Measurements from ENCODE around the gene DPY19L3.
"Not testable (repeated sequence)": the region's sequence is repeated elsewhere in the genome, so short reads cannot be mapped to it uniquely, and the experiment has no call there.

DPY19L3 gene

DNA sequence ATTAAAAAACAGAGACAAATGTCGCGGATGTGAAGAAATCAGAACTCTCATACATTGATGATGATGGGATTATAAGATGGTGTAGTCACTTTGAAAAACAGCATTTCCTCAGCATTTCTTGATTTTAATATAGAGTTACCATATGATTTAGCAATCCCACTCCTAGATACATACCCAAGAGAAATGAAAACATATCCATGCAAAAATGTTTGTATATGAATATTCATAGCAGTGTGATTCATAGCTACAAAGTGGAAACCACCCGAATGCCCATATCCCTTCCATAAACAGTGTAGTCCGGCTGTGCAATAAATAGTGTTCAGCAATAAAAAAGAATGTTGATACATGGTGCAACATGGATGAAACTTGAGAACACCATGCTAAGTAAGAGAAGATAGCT lies 44.6 kb downstream of the DPY19L3 start:
- no peak for DNase-seq

DNA sequence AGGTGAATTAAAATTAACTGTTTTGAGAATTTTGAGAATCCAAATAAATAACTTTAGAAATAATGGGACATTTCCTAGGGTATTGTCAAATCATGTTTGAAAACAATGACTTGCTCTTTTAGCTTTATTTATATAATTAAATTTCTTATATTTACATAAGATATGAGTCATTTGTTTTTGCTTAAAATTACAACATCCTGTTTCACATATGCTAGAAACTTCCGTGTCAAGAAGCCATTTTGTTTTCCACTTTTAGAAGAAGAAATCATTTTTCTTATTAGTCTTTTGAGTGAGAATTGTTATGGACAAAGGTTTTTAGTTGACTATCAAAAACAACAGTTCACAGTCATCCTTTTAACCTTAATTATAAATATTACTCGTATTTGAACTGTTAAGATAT lies 48.2 kb downstream of the DPY19L3 start:
- DNase-seq = no peak

DNA sequence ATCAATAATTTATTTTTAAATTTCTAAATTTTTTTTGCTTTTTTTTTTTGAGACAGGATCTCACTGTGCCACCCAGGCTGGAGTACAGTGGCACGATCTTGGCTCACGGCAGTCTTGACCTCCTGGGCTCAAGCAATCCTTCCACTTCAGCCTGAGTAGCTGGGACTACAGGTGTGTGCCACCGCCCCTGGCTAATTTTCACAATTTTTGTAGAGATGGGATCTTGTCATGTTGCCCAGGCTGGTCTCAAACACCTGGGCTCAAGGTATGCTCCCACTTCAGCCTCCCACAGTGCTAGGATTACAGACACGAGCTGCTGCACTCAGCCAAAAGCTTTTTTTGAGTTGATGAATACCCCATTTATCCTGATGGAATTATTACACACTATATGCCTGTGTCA lies 50.8 kb downstream of the DPY19L3 start:
- no peak for DNase-seq

DNA sequence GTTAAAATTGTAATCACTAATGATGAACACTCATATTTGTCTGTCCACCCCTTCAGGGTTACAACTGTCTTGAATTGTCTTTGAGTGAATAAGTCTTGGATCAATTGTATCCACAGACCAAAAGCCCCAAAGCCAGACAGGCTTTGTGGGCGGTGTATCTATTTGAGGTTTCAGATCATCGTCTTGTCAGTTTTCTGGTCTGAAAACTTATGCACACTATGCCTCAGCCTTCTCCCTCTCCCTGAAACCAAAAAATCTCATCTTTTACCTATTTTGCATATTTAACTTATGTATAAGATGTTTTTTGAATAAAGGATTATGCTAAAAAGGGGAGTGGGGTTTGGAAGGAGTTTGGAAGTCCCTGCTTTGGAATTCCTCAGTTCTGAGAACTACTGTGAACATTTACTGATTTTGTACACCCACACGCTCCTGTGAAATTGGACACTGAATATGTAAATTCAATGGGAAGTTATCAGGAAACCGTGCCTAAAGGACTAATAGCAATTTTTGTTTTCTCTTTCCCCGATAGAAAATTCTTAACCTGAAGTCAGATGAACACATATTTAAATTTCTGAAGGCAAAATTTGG lies 52.1 kb downstream of the DPY19L3 start:
- no peak for DNase-seq

DNA sequence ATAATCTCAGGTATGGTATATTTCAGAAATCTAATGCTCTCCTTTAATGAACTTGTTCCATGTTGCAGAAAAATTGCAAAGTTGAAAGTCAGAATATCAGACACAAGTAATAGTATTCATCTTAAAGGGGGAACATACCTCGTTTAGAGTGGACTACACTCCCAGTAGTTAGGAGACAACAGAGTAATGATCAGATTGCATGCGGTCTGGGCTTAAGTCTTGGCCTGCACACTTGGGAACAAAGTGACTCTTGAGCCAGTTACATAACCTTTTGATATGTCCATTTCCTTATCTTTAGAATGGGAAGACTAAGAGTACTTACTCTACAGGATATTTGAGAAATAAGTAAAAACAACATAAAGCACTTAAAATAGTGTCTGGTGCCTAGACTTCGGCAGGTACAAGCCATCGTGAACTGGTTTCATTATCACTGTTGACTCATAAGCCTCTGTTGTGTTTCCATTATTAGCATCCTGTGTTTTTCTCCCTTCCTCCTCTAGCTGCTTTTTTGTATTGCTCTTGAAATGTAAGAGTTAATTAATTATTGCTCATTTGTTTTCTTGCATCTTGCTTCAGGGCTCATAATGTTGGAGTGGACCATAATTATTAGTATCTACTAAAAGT lies 53.0 kb downstream of the DPY19L3 start:
- no peak for DNase-seq

DNA sequence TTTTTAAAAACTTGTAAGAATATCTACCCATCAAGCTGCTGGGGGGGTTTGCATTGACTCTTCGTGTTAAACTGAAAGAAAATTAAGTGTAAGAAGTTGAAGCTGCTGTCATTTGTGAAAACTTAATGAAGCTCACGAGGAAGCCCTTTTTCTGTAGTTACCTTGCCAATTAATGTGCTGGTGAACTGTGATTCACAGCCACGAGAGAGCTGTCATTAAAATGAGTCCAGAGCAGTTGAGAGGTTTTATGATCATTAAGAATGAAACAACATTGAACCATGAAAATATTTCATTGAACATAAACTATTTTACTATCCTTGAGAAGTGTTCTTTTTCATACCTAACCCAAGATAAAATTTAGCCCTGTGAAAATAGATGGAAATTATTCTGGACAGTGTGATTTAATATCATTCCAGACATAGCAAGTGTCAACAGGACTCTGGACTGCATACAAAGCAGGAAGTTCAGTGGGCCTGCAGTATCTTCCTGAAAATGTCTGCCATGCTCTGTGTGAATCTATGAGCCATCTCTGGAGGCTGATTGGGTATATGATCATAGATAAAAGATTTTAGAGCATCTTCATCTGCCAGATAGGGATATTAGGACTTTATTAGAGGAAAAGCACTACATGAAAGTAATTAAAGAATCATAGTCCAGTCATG lies 53.8 kb downstream of the DPY19L3 start:
- DNase-seq = no peak

DNA sequence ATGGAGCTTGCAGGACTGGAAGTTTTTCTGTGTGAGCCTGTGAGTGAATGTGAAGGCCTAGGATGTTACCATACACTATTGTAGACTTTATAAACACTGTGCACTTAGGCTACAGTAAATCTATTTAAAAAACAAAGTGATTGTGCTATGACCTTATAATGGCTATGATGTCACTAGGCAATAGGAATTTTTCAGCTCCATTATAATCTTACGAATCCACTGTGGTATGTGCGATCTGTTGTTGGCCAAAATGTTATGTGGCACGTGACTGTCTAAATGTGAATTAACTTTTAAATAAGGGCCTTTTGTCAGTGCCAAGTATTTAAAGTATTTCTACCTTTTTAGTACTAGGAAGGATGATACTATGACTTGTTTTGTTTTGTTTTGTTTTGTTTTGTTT lies 54.9 kb downstream of the DPY19L3 start:
- no peak for DNase-seq

DNA sequence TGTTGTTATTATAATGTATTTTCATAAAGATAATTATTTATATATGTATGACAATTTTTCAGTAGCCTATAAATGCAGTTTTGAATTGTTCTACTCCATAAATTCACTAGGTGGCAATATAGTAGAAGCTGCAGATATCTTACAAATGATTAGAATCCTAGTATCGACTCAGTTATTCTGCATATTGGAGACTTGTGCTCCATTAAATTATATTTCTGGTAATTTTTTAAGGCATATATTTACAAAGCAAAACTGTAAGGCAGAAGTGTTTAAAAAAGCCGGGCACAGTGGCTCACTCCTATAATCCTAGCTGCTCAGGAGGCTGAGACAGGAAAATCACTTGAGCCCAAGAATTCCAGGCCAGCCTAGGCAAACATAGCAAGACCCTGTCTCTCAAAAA lies 58.7 kb downstream of the DPY19L3 start:
- no peak for DNase-seq

DNA sequence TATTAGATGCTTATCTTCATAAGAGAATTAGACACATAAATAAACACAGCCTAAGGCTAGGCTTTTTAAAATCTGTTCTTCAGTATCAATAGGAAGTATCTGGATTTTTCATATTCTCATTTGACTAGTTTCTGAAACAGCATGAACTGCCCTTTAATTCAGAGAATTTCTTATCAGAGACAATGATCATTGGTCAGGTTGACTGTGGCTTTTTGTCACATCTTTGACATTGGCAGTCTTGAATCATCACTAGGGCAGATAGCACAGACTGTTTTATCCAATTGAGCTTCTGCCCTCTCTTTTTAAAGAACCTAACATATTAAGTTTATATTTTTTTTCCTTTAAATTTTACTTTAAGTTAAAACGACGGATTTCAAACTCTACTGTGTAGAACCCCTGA lies 59.6 kb downstream of the DPY19L3 start:
- DNase-seq = no peak

DNA sequence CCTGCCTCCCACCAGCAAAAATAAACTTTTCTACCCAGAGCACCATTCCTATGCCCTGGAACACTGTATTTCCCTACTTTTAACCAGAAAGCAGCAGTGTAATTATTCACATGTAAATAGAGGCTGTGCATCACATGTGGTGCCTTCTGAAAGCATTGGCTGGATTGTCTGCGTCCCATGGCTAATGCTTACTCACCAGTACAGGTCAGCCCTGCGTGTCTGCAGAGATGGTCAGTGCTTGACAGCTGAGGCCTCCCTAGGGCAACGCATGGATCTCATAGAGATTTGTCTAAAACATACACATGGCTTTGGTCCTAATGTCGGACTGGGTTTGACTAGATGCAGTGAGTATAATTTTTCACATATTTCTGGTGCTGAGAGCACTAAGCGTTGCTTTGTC lies 64.2 kb downstream of the DPY19L3 start:
- no peak for DNase-seq

DNA sequence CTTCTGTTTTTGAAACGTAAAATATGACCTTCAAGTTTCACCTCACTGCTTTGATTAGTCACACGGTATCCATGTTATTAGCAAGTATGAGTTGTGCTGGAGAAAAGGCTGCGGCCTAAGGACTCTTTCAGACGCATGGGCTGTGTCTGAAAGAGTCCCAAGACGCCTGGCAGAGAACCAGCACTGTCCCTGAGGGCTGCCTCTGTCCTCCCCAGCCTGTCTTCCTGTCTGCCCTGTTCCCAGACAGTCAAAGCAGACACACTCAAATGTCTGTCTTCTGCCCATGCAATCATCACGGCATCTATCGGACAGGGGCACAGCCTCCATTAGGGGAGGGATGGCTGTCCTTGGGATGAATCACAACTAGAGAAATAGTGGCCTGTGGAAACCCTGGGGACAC lies 65.5 kb downstream of the DPY19L3 start:
- no peak for DNase-seq

DNA sequence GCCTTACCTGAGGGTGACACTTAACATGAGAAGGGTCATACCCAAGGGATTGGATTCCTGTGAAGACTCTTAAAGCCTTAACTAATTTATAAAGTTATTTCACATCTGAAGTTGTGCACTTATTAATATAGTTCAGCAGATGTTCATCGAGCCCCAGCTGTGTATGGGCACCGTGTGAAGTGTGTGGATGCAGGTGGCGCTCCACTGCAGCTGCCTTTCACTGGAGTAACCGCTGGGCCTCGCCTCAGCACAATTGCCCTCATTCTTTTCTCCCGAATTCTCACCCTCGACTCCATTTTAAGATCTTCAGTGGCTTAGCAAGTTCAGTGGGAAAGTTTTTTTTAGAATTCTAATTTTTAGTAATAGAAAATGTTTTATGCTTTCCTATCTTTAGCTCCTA lies 66.2 kb downstream of the DPY19L3 start:
- no peak for DNase-seq

DNA sequence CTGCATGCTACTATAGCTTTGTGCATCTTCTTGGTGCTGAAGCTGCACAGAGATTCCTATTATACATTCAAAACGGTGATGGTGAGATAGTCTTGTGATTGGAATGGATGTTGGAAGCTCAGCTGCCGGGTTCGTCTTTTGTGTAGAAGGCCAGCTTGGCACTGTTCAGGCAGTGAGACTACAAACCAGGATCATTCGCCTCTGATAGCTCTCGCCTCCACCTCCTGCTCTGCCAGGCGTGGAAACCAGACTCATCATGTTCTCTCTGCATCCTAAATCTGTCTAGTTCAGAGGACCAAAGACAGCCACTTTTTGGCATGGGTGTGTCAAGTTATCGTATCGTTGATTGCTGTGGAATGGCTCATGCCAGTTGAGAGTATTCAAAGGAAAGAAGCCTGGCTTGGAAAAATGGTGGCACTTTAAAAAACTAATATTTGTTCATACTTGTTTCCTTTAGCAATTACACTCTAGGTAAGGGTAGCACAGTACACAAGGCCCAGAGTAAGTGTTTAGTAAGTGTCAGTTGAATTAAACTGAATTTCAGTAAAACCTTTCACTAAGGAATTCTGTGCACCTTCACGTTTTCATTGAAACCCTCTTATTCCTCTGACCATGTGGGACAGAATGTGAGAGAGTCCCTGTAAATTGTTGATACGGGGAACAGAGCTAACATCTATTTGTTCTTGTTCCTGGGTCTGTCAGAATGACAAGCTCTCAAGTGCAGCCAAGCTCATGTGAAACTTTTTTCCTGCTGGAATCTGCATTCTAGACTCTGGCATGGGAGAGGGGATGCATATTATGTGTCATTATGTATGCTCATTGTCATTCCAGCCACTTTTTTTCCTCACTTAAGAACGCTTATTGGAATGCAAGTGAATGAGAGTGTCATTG lies 69.8 kb downstream of the DPY19L3 start:
- DNase-seq = no peak

DNA sequence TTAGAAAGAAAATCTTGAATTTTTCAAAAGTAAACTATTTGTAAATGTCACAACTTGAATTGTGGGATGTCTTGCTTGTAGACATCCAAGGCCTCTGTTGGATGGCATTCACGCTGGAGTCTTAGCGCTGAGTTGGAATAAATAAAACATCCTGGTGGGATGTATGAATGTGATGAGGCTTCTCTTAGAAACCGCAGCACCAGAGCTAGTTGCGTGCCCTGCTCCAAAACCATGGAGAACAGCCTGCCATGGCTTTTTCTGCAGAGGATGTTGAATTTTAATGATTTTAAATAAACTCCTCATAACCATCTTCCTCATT lies 70.4 kb downstream of the DPY19L3 start:
- no peak for DNase-seq

DNA sequence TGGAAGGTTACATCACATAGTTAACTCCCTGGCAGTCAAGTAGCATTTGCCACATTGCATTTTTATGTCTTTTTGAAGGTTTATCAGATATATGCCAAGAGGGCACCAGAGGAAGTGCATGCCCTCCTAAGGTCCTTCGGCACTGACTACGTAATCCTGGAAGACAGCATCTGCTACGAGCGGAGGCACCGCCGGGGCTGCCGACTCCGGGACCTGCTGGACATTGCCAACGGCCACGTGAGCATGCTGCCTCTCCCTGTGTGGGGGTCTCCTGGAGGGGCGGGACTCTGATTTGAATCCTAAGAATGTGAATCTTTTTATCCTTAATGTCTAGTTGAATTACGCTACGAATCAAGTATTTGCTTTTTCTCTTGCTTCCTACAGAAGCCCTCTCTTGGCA lies 74.8 kb downstream of the DPY19L3 start:
- no peak for DNase-seq

DNA sequence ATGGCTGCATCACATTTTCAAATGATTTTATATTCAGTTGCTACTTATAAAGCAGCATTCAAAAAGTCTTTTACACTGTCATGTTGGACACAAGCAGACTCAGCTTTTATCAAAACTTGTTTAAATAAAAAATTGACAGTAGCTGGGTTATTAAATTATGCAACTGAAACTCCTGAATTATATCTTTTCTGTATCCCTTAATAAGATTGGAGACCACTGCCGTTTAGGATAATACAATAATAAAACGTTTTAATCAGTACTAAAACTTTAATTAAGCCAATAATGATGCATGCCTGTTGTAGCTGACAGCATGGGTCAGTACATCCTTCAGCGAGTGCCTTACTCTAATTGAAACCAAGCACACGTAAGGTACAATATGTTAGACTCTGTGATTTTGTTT lies 78.0 kb downstream of the DPY19L3 start:
- DNase-seq = no peak

DNA sequence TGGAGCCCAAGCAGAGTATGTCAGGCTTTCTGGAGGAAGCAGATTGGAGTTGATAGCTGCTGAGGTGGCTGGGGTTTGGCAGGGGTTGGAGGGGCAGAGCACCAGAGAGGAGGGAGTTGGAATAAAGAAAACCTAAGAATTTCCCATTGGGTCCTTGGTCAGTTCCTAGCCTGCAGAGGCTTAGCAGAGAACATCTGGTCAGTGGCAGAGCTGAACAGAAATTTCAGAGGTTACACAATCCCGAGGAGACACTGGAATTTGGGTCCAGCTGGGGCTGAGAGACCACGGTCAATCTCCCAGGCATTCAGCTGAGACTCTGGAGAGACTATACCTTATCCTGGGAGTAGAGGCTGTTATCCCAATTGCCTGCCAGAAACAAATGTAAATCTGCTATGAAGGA lies 84.4 kb downstream of the DPY19L3 start:
- no peak for DNase-seq

DNA sequence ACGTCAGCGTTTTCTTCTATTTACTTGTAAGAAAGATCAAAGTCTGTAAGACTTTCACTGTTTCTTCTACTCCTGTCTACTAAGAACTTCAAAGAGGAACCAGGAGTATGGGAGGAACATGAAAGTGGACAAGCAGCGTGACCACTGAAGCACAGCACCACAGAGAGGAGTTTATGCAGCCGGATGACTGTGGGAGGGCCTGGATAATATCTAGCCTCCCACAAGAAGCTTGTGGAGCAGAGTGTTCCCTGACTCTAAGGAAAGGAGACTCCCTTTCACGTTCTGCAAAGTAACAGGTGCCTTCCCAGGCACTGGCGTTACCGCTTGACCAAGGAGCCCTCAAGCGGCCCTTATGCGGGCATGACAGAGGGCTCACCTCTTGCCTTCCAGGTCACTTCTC lies 91.8 kb downstream of the DPY19L3 start:
- no peak for DNase-seq

DNA sequence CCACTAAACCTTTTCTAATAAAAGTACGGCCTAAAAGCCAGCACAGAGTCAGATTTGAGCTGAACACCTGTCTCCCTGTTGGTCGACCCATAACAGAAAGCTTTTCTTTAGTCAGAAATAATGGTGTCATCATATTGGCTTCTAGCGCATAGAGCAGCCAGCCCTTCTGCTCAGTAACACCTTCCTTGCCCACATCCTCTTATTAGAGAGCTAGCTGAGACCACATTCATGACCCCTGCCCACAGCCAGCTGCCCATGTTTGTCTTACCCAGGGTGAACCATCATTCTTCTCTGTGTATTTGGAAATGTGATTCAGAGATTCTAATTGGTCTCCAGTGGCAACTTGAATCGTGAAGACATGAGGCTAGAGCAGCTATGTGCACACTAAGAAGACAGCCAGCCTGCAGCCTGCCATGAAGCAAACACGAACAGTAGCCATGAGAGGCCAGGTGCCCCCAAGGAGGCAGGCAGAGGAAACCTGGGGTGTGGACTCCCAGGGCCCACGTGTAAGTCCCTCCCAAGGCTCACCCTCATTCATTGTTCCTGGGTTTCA lies 93.2 kb downstream of the DPY19L3 start:
- DNase-seq = no peak

DNA sequence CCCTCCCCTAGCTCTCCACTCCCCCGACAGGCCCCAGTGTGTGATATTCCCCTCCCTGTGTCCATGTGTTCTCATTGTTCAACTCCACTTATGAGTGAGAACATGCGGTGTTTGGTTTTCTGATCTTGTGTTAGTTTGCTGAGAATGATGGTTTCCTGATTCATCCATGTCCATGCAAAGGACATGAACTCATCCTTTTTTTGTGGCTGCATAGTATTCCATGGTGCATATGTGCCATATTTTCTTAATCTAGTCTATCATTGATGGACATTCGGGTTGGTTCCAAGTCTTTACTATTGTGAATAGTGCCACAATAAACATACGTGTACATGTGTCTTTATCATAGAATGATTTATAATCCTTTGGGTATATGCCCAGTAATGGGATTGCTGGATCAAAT lies 106.9 kb downstream of the DPY19L3 start:
- DNase-seq = not testable (repeated sequence)

DNA sequence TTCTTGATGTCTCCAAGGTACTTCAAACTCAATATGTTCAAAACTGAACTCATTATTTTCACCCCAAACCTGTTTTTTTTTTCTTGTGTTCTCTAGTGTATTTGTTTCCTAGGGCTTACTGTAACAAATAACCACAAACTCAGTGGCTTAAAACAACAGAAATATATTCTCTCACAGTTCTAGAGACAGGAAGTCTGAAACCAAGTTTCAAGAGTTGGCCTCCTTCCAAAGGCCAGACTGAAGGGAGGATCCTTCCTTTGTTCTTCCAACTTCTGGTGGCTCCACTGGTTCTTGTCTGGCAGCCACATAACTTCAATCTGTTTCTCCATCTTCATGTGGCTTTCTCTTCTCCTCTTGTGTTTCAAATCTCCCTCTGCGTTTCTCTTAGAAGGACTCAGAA lies 113.5 kb downstream of the DPY19L3 start:
- DNase-seq = no peak

DNA sequence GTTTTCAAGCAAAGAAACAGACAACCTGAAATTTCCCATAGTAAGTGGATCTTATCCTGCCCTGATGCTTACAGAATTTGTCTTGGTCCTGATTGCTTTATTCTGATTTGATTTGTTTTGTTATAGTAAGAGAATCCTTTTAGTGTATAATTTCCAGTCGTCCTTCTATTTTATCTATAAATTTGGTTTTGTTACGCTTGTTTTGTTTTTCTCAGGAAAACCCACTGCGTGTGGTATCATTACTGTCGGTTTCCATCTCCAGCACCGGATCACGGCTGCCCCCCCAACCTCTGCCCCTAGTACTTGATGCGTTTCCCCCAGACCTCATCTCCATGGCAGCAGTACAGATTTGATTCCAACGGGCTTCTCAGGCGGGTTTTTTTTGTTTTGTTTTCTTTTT lies 117.4 kb downstream of the DPY19L3 start:
- no peak for DNase-seq

DNA sequence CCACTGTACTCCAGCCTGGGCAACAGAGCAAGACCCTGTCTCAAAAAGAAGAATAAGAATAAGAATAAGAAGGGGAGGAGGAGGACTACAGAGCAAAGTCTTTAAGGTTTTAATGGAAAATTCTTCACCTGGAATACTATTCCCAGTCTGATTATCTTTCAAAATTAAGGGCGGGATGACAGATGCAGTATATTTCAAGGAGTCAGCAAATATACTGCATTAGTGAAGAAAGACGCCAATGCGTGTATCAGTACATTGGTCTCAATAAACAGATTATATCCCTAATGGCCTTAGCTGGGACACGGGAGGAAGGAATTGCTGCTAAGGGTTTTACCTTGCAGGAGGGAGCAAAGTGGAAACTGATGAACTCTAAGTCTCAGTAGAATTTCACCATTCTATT lies 121.3 kb downstream of the DPY19L3 start:
- DNase-seq = no peak

DNA sequence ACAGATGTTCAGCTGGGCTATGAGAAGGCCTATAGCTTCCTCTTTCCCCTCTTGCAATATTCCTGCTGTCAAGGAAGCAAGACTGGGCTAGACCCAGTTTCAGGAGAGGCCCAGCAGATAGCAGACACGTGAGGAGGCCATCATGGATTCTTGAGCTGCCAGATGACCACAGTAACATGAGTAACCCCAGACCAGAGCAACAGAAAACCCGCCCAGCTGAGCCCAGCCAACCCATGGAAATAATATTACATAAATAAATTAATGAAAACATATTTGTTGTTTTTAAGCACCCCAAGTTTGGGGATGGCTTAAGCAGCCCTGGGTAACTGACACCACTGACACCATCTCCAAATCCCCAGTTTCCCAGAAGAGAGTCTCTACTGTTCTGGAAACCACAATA lies 125.2 kb downstream of the DPY19L3 start:
- DNase-seq = no peak

Data from stimulated activated CD4-positive, alpha-beta T cell treated with anti-CD3 and anti-CD28 coated beads, Interleukin-2, amount 100 ng/mL, for 24 hours (primary cell).